ENCODE results near the gene CLDN25. TPM values are rescaled to one million over a fixed set of nuclear protein-coding genes. Genes with fewer than 3 reads are reported as not detected.
A peak's percentile ranks its signal among the peaks of the same experiment; 100 is the strongest.

Gene CLDN25
- total and polyA plus RNA-seq, 2 of the 13 experiments (the other 11 are each of a cell fraction or from before 2014, with no cell fraction given): not detected

- FAIRE-seq (no peak), DNase-seq (ENCODE audit: low spot score) (no peak), ATAC-seq (no peak)
- in situ Hi-C loops (cut with HindIII; ENCODE audit: extremely low pct_ligation_motif_present, low pct_unique_long_range_greater_than_20kb): no loop called here
- Histone ChIP-seq H3K9me3 (ENCODE audit: low read length) (no peaks in the 10 kb centered on the region), H3K4me2 (ENCODE audit: low read depth, low read length) (peak overlapping the region; percentile 46), H3K4me3 (replicated peaks in 1 of 3; ENCODE audit: insufficient read depth in 1 of 3, low read depth in 2 of 3, low read length in 3 of 3) (peak overlapping the region in 2 of 3 experiments; percentile 96 to 98; a peak in 3 of 6 replicates), H4K20me1 (ENCODE audit: insufficient read depth, low read length) (no peaks in the 10 kb centered on the region), H3K4me1 (ENCODE audit: insufficient read depth, low read length) (peaks cover 20% of the 10 kb centered on the region), H3K27ac (ENCODE audit: extremely low read length, insufficient read depth, low read length) (peak overlapping the region; percentile 77), H3K79me2 (ENCODE audit: insufficient read depth, low read length) (peaks cover 22% of the 10 kb centered on the region), H3K36me3 (replicated peaks in 1 of 2; ENCODE audit: control insufficient read depth in 1 of 2, insufficient read depth in 2 of 2, low read length in 2 of 2) (peaks cover 2 to 10% of the 10 kb centered on the region in 2 experiments; a peak in 3 of 5 replicates), H2AFZ (ENCODE audit: low read length) (peak overlapping the region; percentile 94), H3K27me3 (ENCODE audit: control insufficient read depth in 1 of 2, insufficient read depth in 2 of 2, low read length in 2 of 2) (peaks cover 0 to 5% of the 10 kb centered on the region in 2 experiments; a peak in 2 of 5 replicates), H3K9ac (ENCODE audit: insufficient read depth, low read depth, low read length) (peak overlapping the region; percentile 92; the same call in 1 of the 2 replicates)
- 0% methylated on average over 1 of the region's 1 CpG for WGBS (ENCODE audit: low lambda C conversion rate)
- BruUV-seq (replicated peaks): no TSS peak
- intact Hi-C loops (cut with micrococcal nuclease; ENCODE audit: unreplicated experiment): no loop called here
- POLR2A ChIA-PET: no interaction called here
- CTCF ChIA-PET (ENCODE audit: low intra/inter-chr PET ratio, low total read pairs): no interaction called here
- no peak for TF ChIP-seq NONO (IDR thresholded peaks at IDR 0.05)
- 0 out of 2 replicates have a peak, but pooled peaks have one; percentile 1 for TF ChIP-seq NONO (CRISPR knock-in tag; conservative IDR thresholded peaks at IDR 0.05)
- TF ChIP-seq, protein P1, sequence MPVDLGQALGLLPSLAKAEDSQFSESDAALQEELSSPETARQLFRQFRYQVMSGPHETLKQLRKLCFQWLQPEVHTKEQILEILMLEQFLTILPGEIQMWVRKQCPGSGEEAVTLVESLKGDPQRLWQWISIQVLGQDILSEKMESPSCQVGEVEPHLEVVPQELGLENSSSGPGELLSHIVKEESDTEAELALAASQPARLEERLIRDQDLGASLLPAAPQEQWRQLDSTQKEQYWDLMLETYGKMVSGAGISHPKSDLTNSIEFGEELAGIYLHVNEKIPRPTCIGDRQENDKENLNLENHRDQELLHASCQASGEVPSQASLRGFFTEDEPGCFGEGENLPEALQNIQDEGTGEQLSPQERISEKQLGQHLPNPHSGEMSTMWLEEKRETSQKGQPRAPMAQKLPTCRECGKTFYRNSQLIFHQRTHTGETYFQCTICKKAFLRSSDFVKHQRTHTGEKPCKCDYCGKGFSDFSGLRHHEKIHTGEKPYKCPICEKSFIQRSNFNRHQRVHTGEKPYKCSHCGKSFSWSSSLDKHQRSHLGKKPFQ (CRISPR knock-in tag; IDR thresholded peaks at IDR 0.05; ENCODE audit: insufficient replicate concordance): no peak
Observed at GRCh38 chr11:113774174-113774503, 5.5 kb upstream of the CLDN25 start.

GRCh38 chr11:113778111-113778910 is 1.3 kb upstream of the CLDN25 start:
- no peak overlapping the region for H3K27ac ChIP-seq (ENCODE audit: extremely low read length, insufficient read depth, low read length)
- no peaks in the 10 kb centered on the region for H3K9me3 ChIP-seq (ENCODE audit: low read length)
- WGBS (ENCODE audit: low lambda C conversion rate): 28% methylated on average over 11 of the region's 11 CpGs
- H2AFZ ChIP-seq (ENCODE audit: low read length): no peak overlapping the region
- H3K4me3 ChIP-seq (replicated peaks in 1 of 3; ENCODE audit: insufficient read depth in 1 of 3, low read depth in 2 of 3, low read length in 3 of 3): peak overlapping the region in 1 of 3 experiments; percentile 8; a peak in 2 of 6 replicates
- BruUV-seq (replicated peaks): no TSS peak
- H3K27me3 ChIP-seq (ENCODE audit: control insufficient read depth in 1 of 2, insufficient read depth in 2 of 2, low read length in 2 of 2): peaks cover 0 to 8% of the 10 kb centered on the region in 2 experiments; a peak in 2 of 5 replicates
- peaks cover 7% of the 10 kb centered on the region; the same call in 1 of the 2 replicates for H3K4me1 ChIP-seq (ENCODE audit: insufficient read depth, low read length)
- peaks cover 1% of the 10 kb centered on the region for H3K79me2 ChIP-seq (ENCODE audit: insufficient read depth, low read length)
- peak; percentile 12; the same call in 2 of the 3 replicates for ATAC-seq
- no peak overlapping the region for H3K9ac ChIP-seq (ENCODE audit: insufficient read depth, low read depth, low read length)
- in situ Hi-C loops (cut with HindIII; ENCODE audit: extremely low pct_ligation_motif_present, low pct_unique_long_range_greater_than_20kb): no loop called here
- no peak for FAIRE-seq
- peak overlapping the region; percentile 46 for H3K4me2 ChIP-seq (ENCODE audit: low read depth, low read length)
- no peaks in the 10 kb centered on the region for H3K36me3 ChIP-seq (replicated peaks in 1 of 2; ENCODE audit: control insufficient read depth in 1 of 2, insufficient read depth in 2 of 2, low read length in 2 of 2)
- intact Hi-C loops (cut with micrococcal nuclease; ENCODE audit: unreplicated experiment): no loop called here
- peak; percentile 40 for DNase-seq (ENCODE audit: low spot score)
- CTCF ChIA-PET (ENCODE audit: low intra/inter-chr PET ratio, low total read pairs): no interaction called here
- POLR2A ChIA-PET: no interaction called here
- no peaks in the 10 kb centered on the region for H4K20me1 ChIP-seq (ENCODE audit: insufficient read depth, low read length)
- TF ChIP-seq CBX2 (IDR thresholded peaks at IDR 0.05; ENCODE audit: low read depth, low read length): no peak
- TF ChIP-seq CBX2 (CRISPR knock-in tag; IDR thresholded peaks at IDR 0.05; ENCODE audit: low read depth): no peak
- TF ChIP-seq MAFK (conservative IDR thresholded peaks at IDR 0.05 in 1 of 2, IDR thresholded peaks at IDR 0.05 in 1 of 2; ENCODE audit: low read length in 2 of 2): peak; percentile 57 to 90; a peak in 3 of 4 replicates
- TF ChIP-seq CEBPB (IDR thresholded peaks at IDR 0.05; ENCODE audit: borderline replicate concordance, low read depth, low read length): peak; percentile 44; the same call in 1 of the 2 replicates
- TF ChIP-seq SAP130 (CRISPR knock-in tag; IDR thresholded peaks at IDR 0.05; ENCODE audit: low read depth): peak; percentile 53
- peak; percentile 60 for TF ChIP-seq FOXA3 (CRISPR knock-in tag; IDR thresholded peaks at IDR 0.05)
- TF ChIP-seq TFAP4 (IDR thresholded peaks at IDR 0.05; ENCODE audit: borderline replicate concordance, low read depth): peak; percentile 73; the same call in 1 of the 2 replicates
- no peak for TF ChIP-seq FOXA1 (IDR thresholded peaks at IDR 0.05)
- TF ChIP-seq FOXA1 (CRISPR knock-in tag; IDR thresholded peaks at IDR 0.05): peak; percentile 57
- peak; percentile 30; the same call in 1 of the 2 replicates for TF ChIP-seq TBX2 (CRISPR knock-in tag; IDR thresholded peaks at IDR 0.05; ENCODE audit: borderline replicate concordance)
- peak; percentile 27; the same call in 1 of the 2 replicates for TF ChIP-seq FOSL2 (CRISPR knock-in tag; IDR thresholded peaks at IDR 0.05)
- no peak for TF ChIP-seq CBFB (CRISPR knock-in tag; IDR thresholded peaks at IDR 0.05)
- peak; percentile 42; the same call in 1 of the 2 replicates for TF ChIP-seq FOXK1 (CRISPR knock-in tag; IDR thresholded peaks at IDR 0.05; ENCODE audit: borderline replicate concordance, low read depth)
- peak; percentile 73; the same call in 1 of the 2 replicates for TF ChIP-seq FOXO1 (CRISPR knock-in tag; IDR thresholded peaks at IDR 0.05)
